GM19452 (cell line): ENCODE results near the gene SUPT5H.
"Not testable (repeated sequence)": the region's sequence is repeated elsewhere in the genome, so short reads cannot be mapped to it uniquely, and the experiment has no call there.

Source experiments
- ATAC-seq: cut with Tn5 transposase; IDR thresholded peaks from one replicate; pipeline ENCODE4 v1.9.1; 2021; ENCODE audit not compliant: unreplicated experiment

SUPT5H gene

GRCh38 chr19:39424934-39425333 lies 20.4 kb upstream of the SUPT5H start:
- no peak for ATAC-seq

GRCh38 chr19:39425744-39426143 lies 19.6 kb upstream of the SUPT5H start:
- no peak for ATAC-seq

GRCh38 chr19:39426170-39426569 lies 19.2 kb upstream of the SUPT5H start:
- no peak for ATAC-seq

GRCh38 chr19:39427707-39428106 lies 17.7 kb upstream of the SUPT5H start:
- ATAC-seq, result no peak

GRCh38 chr19:39428283-39429112 lies 16.9 kb upstream of the SUPT5H start:
- no peak for ATAC-seq

- ATAC-seq, result no peak
Observed at GRCh38 chr19:39430675-39431593, 14.4 kb upstream of the SUPT5H start.

- no peak for ATAC-seq
Observed at GRCh38 chr19:39432677-39433025, 12.7 kb upstream of the SUPT5H start.

- no peak for ATAC-seq
Observed at GRCh38 chr19:39433480-39434079, 11.8 kb upstream of the SUPT5H start.

- no peak for ATAC-seq
Observed at GRCh38 chr19:39434123-39435076, 11.0 kb upstream of the SUPT5H start.

- ATAC-seq, result peak; percentile 63
Observed at GRCh38 chr19:39435499-39436349, 9.7 kb upstream of the SUPT5H start, which contains the start of gene RPS16. Gene RPS16 (minus strand): TSS chr19:39435949. CDS start chr19:39435895, 54 bp downstream.

GRCh38 chr19:39436350-39436716 lies 9.0 kb upstream of the SUPT5H start:
- no peak for ATAC-seq

- no peak for ATAC-seq
Observed at GRCh38 chr19:39438270-39438934, 7.0 kb upstream of the SUPT5H start.

GRCh38 chr19:39444598-39445195 lies 685 bp upstream of the SUPT5H start:
- ATAC-seq, result no peak

GRCh38 chr19:39446365-39447084 lies 1.1 kb downstream of the SUPT5H start:
- ATAC-seq, result no peak

GRCh38 chr19:39448271-39448670 lies 2.9 kb downstream of the SUPT5H start:
- no peak for ATAC-seq

GRCh38 chr19:39449116-39449797 lies 3.9 kb downstream of the SUPT5H start:
- ATAC-seq, result no peak

- not testable (repeated sequence) for ATAC-seq
Observed at GRCh38 chr19:39451257-39451656, 5.9 kb downstream of the SUPT5H start.
